Motor neuron (in vitro differentiated cells): Measurements from ENCODE around the gene USP24. TPM values are rescaled to one million over a fixed set of nuclear protein-coding genes. Genes with fewer than 3 reads are reported as not detected.

Experiments used
- ATAC-seq, 8 experiments: fragments of 200-7000 bp; cut with Tn5 transposase; replicated peaks in 6 of 8; 2 replicates each; pipeline ENCODE4 v1.8.0; 2021; ENCODE audit warnings: mild to moderate bottlenecking in 8 of 8, moderate library complexity in 8 of 8
- H3K27ac ChIP-seq, 2 donors: fragments of 250-450 bp; sonication (Bioruptor Pico); 2 replicates each; pipeline ENCODE4 v1.9.0; 2021; ENCODE audit warnings: antibody characterized with exemption in 2 of 2, mild to moderate bottlenecking in 2 of 2, moderate library complexity in 1 of 2
- H3K4me1 ChIP-seq, 2 donors: fragments of 250-450 bp; sonication (Bioruptor Pico); replicated peaks in 1 of 2; 2 replicates each; pipeline ENCODE4 v1.6.1; 2021; ENCODE audit warnings: antibody characterized with exemption in 2 of 2, mild to moderate bottlenecking in 2 of 2, moderate library complexity in 1 of 2
- H3K4me3 ChIP-seq, 5 donors: fragments of 250-450 bp; sonication (Bioruptor Pico); 2 replicates each; pipeline ENCODE4 v1.9.0; 2021; ENCODE audit warnings: antibody characterized with exemption in 5 of 5, mild to moderate bottlenecking in 5 of 5, moderate library complexity in 4 of 5
- WGBS, 10 experiments: fragments of 450-650 bp; shearing (Covaris generic); methylation state at CpG; one replicate each; pipeline ENCODE4 v1.0.0; 2022; 5-methylcytosine and 5-hydroxymethylcytosine counted together
- in situ Hi-C, 9 experiments: fragments of 400-800 bp; cut with MboI; loops; one replicate each; pipeline ENCODE4 v1.15.0; 2021; ENCODE audit warnings: low sequenced_read_pairs in 9 of 9, low pct_unique_long_range_greater_than_20kb in 2 of 9; ENCODE audit not compliant: unreplicated experiment in 9 of 9
- total RNA-seq, 8 experiments: library from RNA; unstranded; fragments of 300-600 nt; gene quantifications; 2 replicates each; pipeline versions ENCODE4 v1.2.3 to v1.2.4, GENCODE V29; 2022

USP24 gene
- total RNA-seq, 8 experiments from 2014 or later, result 25.4 to 59.2 (median 46.5) TPM

DNA sequence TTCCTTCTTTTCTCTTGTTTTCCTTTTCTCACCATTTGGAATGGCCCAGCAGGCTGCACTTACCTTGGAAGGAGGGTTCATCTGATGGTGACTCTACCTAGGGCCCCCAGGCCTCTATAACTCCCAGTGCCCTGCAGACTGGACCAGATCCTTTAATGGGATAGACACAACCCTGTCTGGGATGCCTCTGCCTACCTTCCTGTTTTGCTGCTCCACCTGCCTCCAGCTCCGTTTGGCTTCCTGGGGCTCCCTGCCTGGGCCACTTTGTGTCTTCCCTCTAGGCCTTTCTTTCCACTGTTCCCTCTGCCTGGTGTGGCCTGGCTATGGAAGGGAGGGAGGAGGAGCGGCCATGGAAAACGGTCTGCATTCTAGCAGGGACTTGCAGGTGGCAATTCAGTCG, 168.3 kb downstream of the USP24 start:
- WGBS, 10 experiments, result 45 to 100% (median 60%) methylated on average over 1 to 4 of the region's 4 CpGs; no CpG with 5 or more reads in 3 of the 10 experiments
- no peaks in the 10 kb centered on the region for H3K4me1 ChIP-seq
- H3K27ac ChIP-seq, result no peak overlapping the region
- no peak for ATAC-seq
- H3K4me3 ChIP-seq, result no peak overlapping the region
- in situ Hi-C loops, result no loop called here

DNA sequence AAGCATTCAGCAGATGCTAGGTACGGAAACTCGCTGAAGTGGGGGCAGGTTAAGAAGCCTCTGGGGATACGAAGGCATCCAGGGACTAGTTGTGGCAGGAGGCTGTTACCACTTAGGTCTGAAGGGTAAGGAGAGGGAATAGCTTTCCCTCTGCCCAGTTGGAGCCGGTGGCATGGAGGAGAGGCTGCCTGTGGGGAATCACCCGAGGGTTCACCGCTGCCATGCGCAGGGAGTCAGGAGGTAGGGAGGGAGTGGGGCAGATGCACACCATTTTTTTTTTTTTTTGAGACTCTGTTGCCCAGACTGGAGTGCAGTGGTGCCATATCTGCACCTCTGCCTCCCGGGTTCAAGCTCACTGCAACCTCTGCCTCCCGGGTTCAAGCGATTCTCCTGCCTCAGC, 169.7 kb downstream of the USP24 start:
- 88 to 100% (median 97%) methylated on average over 1 to 7 of the region's 10 CpGs; no CpG with 5 or more reads in 3 of the 10 experiments for WGBS, 10 experiments
- Histone ChIP-seq H3K4me3 (no peak overlapping the region), H3K27ac (no peak overlapping the region), H3K4me1 (peaks cover 0 to 3% of the 10 kb centered on the region in 2 donors)
- in situ Hi-C loops, result no loop called here
- ATAC-seq, result no peak

DNA sequence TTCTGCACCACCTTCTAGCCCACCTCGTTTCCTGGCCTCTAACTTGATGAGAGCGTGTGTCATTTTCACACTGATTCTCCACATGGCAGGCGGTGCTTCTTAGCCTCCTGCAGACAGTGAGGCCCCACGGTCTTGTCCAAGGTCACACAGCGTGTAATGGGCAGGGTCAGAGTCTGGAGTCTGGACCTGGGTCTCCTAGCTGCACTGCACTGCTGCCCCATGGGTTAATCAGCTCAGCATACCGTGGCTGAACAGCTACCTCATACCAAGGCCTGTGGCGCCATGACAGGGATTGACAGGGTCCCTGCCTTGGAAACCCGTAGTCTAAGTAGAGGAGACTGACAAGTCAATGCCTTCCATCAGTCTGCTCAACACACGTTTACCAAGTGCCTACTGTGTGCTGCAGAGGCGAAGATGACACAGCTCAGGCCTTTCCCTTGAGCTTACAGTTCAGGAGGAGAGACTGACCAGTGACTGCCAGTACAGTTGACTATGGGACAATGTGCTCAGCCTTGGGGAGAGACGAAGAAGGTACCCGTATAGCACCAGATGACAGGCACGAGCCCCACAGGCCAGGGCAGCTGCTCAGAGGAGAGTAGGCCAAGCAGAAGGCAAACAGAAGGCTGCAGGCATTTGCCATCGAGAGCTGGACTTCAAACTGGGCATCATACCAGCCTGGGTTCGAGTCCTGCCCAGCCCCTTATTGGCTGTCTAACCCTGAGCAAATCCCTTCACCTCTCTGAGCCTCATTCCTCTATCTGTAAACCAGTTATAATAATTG, 170.4 kb downstream of the USP24 start:
- Histone ChIP-seq H3K4me1 (peaks cover 0 to 3% of the 10 kb centered on the region in 2 donors), H3K27ac (no peak overlapping the region), H3K4me3 (no peak overlapping the region)
- in situ Hi-C loops, result no loop called here
- ATAC-seq, result no peak
- 20 to 93% (median 91%) methylated on average over 1 to 13 of the region's 15 CpGs; no CpG with 5 or more reads in 2 of the 10 experiments for WGBS, 10 experiments

DNA sequence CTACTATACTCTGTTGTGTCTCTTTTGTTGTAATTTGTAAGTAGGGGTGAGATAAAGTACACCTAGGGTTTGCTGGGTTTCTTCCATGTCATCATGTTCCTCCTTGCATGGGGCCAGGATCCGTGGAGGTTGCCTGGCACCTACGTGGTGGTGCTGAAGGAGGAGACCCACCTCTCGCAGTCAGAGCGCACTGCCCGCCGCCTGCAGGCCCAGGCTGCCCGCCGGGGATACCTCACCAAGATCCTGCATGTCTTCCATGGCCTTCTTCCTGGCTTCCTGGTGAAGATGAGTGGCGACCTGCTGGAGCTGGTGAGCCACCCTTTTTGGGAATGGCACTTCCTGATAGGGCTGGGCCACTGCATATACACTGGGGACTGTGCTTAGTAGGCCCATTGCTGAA, 171.4 kb downstream of the USP24 start:
- Histone ChIP-seq H3K4me1 (peaks cover 3% of the 10 kb centered on the region in 2 donors), H3K27ac (no peak overlapping the region), H3K4me3 (no peak overlapping the region)
- in situ Hi-C loops, result no loop called here
- 88 to 100% (median 96%) methylated on average over 3 to 9 of the region's 9 CpGs; no CpG with 5 or more reads in 7 of the 10 experiments for WGBS, 10 experiments
- no peak for ATAC-seq

DNA sequence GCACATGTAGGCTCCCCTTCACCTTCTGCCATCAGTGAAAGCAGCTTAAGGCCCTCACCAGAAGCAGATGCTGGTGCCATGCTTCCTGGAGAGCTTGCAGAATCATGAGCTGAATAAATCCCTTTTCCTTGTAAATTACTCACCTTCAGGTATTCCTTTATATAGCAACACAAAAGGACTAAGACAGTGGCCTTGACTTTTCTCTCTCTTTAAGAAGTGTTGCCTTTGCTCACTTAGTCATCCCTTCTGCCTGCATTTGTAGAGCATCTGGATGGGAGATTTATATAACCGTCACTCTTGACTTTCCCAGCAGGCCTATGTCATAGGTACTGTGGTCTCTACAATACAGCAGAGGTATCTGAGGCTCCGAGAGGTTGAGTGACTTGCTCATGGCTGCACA, 172.2 kb downstream of the USP24 start:
- Histone ChIP-seq H3K4me3 (no peak overlapping the region), H3K27ac (no peak overlapping the region), H3K4me1 (peaks cover 3% of the 10 kb centered on the region in 2 donors)
- WGBS, 10 experiments, result 25 to 100% (median 83%) methylated on average over 1 to 2 of the region's 2 CpGs; no CpG with 5 or more reads in 1 of the 10 experiments
- ATAC-seq, result no peak
- in situ Hi-C loops, result no loop called here

DNA sequence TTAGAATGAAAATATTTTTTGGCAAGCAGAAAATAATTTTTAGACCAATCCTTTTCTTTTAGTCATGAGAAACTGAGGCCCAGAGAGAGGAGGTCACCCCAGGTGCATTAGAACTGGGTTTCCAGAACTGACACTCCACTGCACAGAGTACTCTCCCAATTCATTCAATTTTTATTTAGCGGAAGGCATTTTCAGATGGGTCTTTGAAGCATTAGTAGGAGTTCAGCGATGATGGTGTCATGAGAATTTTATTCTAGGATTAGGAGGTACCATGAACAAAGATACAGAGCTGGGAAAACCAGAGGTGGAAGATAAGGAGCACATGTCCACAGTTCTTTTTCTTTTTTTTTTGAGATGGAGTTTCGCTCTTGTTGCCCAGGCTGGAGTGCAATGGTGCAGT, 173.6 kb downstream of the USP24 start:
- Histone ChIP-seq H3K4me1 (peaks cover 3% of the 10 kb centered on the region in 2 donors), H3K27ac (no peak overlapping the region), H3K4me3 (no peak overlapping the region)
- 50 to 100% (median 85%) methylated on average over 1 to 3 of the region's 3 CpGs; no CpG with 5 or more reads in 2 of the 10 experiments for WGBS, 10 experiments
- in situ Hi-C loops, result no loop called here
- no peak for ATAC-seq

DNA sequence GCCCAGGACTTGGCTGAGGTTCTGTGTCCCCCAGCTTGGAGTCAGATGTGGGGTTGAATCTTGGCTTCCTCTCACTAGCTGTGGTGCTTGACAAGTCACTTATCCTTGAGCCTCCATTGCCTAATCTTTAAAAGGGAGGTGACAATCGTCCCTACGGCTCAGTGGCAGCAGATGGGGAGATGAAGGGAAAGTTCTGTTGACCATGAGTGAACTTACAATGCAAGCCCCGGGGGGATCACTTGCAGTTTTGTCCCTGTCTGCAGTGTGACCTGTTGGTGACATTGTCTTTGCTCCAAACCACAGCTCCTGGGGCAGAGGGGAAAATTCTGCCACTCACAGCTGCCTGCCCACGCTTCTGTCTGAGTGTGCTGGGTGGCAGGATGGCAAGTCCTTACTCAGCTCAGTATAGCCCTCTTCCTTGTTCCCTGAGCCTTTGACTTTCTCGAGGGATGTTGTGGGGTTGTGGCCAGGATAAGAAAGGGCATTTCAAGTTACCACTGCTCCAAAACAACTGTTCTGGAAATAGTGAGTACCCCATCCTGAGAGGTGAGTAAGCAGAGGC, 174.2 kb downstream of the USP24 start:
- in situ Hi-C loops, result no loop called here
- WGBS, 10 experiments, result 0 to 71% (median 29%) methylated on average over 1 to 4 of the region's 5 CpGs; no CpG with 5 or more reads in 2 of the 10 experiments
- no peak for ATAC-seq
- Histone ChIP-seq H3K4me3 (no peak overlapping the region), H3K27ac (no peak overlapping the region), H3K4me1 (peaks cover 3% of the 10 kb centered on the region in 2 donors)

DNA sequence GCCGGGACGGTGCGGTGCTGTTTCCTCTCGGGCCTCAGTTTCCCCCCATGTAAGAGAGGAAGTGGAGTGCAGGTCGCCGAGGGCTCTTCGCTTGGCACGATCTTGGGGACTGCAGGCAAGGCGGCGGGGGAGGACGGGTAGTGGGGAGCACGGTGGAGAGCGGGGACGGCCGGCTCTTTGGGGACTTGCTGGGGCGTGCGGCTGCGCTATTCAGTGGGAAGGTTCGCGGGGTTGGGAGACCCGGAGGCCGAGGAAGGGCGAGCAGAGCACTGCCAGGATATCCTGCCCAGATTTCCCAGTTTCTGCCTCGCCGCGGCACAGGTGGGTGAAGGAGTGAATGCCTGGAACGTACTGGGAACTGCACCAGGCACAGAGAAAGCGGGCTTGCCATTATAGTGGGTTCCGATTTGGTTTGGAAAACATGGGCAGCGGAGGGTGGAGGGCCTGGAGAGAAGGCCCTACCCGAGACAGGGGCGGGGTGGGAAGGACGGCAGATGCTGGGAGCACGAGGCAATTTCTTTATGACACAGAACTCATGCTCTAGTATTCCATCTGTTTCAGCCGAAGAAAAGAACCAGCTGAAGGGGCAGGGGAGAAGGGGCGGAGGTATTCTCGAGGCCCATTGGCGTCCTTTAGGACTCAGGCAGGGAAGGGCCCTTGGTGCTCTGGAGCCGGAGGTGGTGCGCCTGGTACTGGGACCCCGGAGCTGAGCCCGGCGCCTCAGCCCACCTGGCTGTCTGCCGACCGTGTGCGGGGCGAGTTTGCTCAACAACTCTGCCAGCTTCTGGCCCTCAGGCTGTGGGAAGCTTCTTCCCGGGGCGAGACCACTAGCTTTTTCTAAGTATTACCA, 174.9 kb downstream of the USP24 start:
- in situ Hi-C loops, result no loop called here
- Histone ChIP-seq H3K4me1 (peaks cover 3% of the 10 kb centered on the region in 2 donors), H3K27ac (no peak overlapping the region), H3K4me3 (peak overlapping the region; percentile 9 to 19 (median 15))
- ATAC-seq, result peak; percentile 23 to 61 (median 36)
- 0 to 31% (median 15%) methylated on average over 2 to 15 of the region's 49 CpGs; no CpG with 5 or more reads in 5 of the 10 experiments for WGBS, 10 experiments

DNA sequence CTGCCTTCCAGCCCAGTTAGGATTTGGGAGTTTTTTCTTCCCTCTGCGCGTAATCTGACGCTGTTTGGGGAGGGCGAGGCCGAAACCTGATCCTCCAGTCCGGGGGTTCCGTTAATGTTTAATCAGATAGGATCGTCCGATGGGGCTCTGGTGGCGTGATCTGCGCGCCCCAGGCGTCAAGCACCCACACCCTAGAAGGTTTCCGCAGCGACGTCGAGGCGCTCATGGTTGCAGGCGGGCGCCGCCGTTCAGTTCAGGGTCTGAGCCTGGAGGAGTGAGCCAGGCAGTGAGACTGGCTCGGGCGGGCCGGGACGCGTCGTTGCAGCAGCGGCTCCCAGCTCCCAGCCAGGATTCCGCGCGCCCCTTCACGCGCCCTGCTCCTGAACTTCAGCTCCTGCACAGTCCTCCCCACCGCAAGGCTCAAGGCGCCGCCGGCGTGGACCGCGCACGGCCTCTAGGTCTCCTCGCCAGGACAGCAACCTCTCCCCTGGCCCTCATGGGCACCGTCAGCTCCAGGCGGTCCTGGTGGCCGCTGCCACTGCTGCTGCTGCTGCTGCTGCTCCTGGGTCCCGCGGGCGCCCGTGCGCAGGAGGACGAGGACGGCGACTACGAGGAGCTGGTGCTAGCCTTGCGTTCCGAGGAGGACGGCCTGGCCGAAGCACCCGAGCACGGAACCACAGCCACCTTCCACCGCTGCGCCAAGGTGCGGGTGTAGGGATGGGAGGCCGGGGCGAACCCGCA, 175.7 kb downstream of the USP24 start, which contains the start of gene PCSK9:
Gene PCSK9, plus strand, starts transcription at position 207 of the 741 bp plus-strand sequence. Its CDS starts 290 bp downstream, at position 497.
- in situ Hi-C loops, result no loop called here
- 0 to 6% (median 2%) methylated on average over 6 to 30 of the region's 67 CpGs; no CpG with 5 or more reads in 7 of the 10 experiments for WGBS, 10 experiments
- H3K4me1 ChIP-seq, result peaks cover 3% of the 10 kb centered on the region in 2 donors
- peak within 1 kb of the TSS; percentile 9 to 19 (median 15) for H3K4me3 ChIP-seq
- peak; percentile 62 to 89 (median 80) for ATAC-seq
- no peak within 1 kb of the TSS for H3K27ac ChIP-seq

DNA sequence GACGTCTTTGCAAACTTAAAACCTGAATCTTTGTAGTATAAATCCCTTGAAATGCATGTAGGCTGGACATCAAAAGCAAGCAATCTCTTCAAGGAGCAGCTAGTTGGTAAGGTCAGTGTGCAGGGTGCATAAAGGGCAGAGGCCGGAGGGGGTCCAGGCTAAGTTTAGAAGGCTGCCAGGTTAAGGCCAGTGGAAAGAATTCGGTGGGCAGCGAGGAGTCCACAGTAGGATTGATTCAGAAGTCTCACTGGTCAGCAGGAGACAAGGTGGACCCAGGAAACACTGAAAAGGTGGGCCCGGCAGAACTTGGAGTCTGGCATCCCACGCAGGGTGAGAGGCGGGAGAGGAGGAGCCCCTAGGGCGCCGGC, 176.2 kb downstream of the USP24 start:
- peak in 1 of 8 experiments; percentile 7 for ATAC-seq
- in situ Hi-C loops, result no loop called here
- H3K27ac ChIP-seq, result no peak overlapping the region
- WGBS, 10 experiments, result 29 to 100% (median 52%) methylated on average over 1 to 9 of the region's 9 CpGs; no CpG with 5 or more reads in 1 of the 10 experiments
- no peak overlapping the region for H3K4me3 ChIP-seq
- peaks cover 3% of the 10 kb centered on the region in 2 donors for H3K4me1 ChIP-seq

DNA sequence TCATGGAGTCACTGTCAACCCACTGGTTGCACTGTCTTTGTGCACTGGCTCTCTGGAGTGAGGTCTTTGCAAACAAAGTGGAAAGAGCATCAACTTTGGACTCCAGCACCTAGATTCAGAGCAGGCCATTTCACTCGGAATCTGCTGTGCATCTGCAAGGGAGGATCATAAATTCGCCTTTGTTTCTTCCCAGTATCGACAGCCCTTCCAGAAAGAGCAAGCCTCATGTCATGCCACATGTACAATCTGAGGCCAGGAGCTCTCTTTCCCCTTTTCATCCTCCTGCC, 176.7 kb downstream of the USP24 start:
- WGBS, 10 experiments, result 40 to 100% (median 80%) methylated on average over 1 to 3 of the region's 3 CpGs; no CpG with 5 or more reads in 4 of the 10 experiments
- no peak overlapping the region for H3K27ac ChIP-seq
- H3K4me3 ChIP-seq, result no peak overlapping the region
- in situ Hi-C loops, result no loop called here
- no peak for ATAC-seq
- peaks cover 3% of the 10 kb centered on the region in 2 donors for H3K4me1 ChIP-seq

DNA sequence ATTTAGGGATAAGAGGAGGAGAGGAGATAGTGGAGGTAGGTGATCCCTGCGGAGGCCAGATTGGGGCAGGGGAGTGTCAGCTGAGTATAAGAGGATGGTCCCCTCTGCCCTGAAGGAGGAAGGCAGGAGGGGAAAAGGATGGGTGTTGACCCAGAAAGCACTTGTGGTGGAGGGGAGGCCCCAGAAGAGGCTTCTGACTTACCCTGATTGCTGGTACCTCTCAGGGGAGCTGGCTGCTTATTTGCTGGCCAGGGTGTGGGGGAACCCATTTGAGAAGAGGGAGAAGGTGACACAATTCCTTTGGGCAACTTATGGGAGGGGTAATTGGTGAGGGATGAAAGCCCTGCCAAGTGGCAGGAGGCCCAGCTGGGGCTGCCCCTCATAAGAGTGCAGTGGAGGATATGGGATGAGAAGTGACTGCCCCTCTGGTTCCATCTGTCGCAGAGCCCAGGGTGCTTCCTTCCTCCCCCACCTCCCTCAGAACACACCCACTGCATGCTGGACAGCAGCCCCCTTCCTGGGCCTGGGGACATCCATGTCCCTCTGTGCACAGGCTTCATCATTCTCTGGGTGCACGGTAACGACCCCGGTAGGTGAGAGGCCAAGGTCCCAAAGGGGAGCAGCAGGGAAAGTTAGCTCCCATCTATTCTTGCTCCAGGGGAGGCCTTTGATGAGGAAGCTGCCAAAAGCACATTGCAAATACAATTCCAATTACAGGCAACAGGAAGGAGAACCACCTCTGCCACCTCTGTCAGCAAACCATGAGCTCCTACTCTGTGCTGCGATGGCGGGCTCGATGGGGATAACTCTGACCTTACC, 177.2 kb downstream of the USP24 start:
- Histone ChIP-seq H3K27ac (no peak overlapping the region), H3K4me3 (no peak overlapping the region), H3K4me1 (peaks cover 3% of the 10 kb centered on the region in 2 donors)
- in situ Hi-C loops, result no loop called here
- 72 to 100% (median 86%) methylated on average over 1 to 8 of the region's 8 CpGs; no CpG with 5 or more reads in 4 of the 10 experiments for WGBS, 10 experiments
- ATAC-seq, result no peak
